Activated CD4-positive, alpha-beta memory T cell treated with anti-CD3 and anti-CD28 coated beads, Interleukin-2, amount 10 ng/mL, durations not matched to agents 7 days and 5 days (primary cell): ENCODE data around the gene ZDHHC16. TPM values are rescaled to one million over a fixed set of nuclear protein-coding genes. Genes with fewer than 3 reads are reported as not detected.
"Not testable (repeated sequence)": the region's sequence is repeated elsewhere in the genome, so short reads cannot be mapped to it uniquely, and the experiment has no call there.

ENCODE experiments used
- CTCF ChIA-PET: fragments of 350-600 bp; sonication (Branson Sonifier 250); formaldehyde crosslinking; loops from one replicate; lab custom pipeline; 2021; ENCODE audit warnings: antibody characterized with exemption, inconsistent platforms; lab: Charles Lee
- POLR2A ChIA-PET: fragments of 350-600 bp; sonication (Branson Sonifier 250); formaldehyde crosslinking; loops from one replicate; lab custom pipeline; 2021; ENCODE audit warnings: antibody characterized with exemption; lab: Charles Lee
- DNase-seq: peaks from one replicate; pipeline ENCODE4 v3.0.0-alpha.2; 2020
- H3K27ac Mint-ChIP-seq: one replicate; pipeline ENCODE4 v1.8.0; 2021; ENCODE audit warnings: mild to moderate bottlenecking, mixed read lengths
- H3K27me3 Mint-ChIP-seq: one replicate; pipeline ENCODE4 v1.8.0; 2021; ENCODE audit warnings: mixed read lengths
- H3K36me3 Mint-ChIP-seq: one replicate; pipeline ENCODE4 v1.8.0; 2021; ENCODE audit warnings: low read depth, mixed read lengths
- H3K4me1 Mint-ChIP-seq: one replicate; pipeline ENCODE4 v1.8.0; 2021; ENCODE audit warnings: mixed read lengths
- H3K4me3 Mint-ChIP-seq: one replicate; pipeline ENCODE4 v1.8.0; 2021; ENCODE audit warnings: mild to moderate bottlenecking, mixed read lengths
- H3K9me3 Mint-ChIP-seq: one replicate; pipeline ENCODE4 v1.8.0; 2021; ENCODE audit warnings: mixed read lengths
- total RNA-seq, 2 experiments: library from RNA; stranded (reverse); gene quantifications; one replicate each; pipeline ENCODE4 v1.2.3, GENCODE V29; 2021

The ZDHHC16 gene
- 10 to 100 TPM; 33.9 to 35.7 TPM for total RNA-seq

- Mint-ChIP-seq H3K4me1 (peaks cover 55% of the 10 kb centered on the region), H3K27ac (peak within 1 kb of the TSS; percentile 85), H3K4me3 (peak within 1 kb of the TSS; percentile 89), H3K27me3 (no peaks in the 10 kb centered on the region), H3K9me3 (no peaks in the 10 kb centered on the region), H3K36me3 (peaks cover 24% of the 10 kb centered on the region)
- ChIA-PET POLR2A (interaction anchor here (1.3 to 3.5 kb wide), 6 partner anchors 18 to 45 kb away, joined by 5 to 18 read pairs (median 7); partner anchors contain the start of gene RRP12), CTCF (interaction anchor here (1.1 to 2.5 kb wide), 4 partner anchors 12 to 45 kb away, joined by 3 to 9 read pairs (median 4); partner anchors contain the start of gene RRP12)
- DNase-seq, result peak; percentile 93
Measured at GRCh38 chr10:97445722-97446639, at the start of gene ZDHHC16, which contains the start of gene EXOSC1. TSS of gene ZDHHC16 (plus strand) at chr10:97446175. CDS start at chr10:97451676, 5,501 bp downstream. TSS of gene EXOSC1 (minus strand) at chr10:97446006. CDS start at chr10:97445985, 21 bp downstream.

GRCh38 chr10:97399843-97400545 is 46.0 kb upstream of the ZDHHC16 start:
- no peaks in the 10 kb centered on the region for H3K9me3 Mint-ChIP-seq
- peak overlapping the region; percentile 92 for H3K27ac Mint-ChIP-seq
- peaks cover 7% of the 10 kb centered on the region for H3K36me3 Mint-ChIP-seq
- no peaks in the 10 kb centered on the region for H3K27me3 Mint-ChIP-seq
- CTCF ChIA-PET, result interaction anchor here (0.8 to 7.0 kb wide), 10 partner anchors 13 to 337 kb away, joined by 3 to 68 read pairs (median 5); partner anchors contain the start of gene ZFYVE27
- peaks cover 20% of the 10 kb centered on the region for H3K4me1 Mint-ChIP-seq
- peak overlapping the region; percentile 93 for H3K4me3 Mint-ChIP-seq
- peak; percentile 67 for DNase-seq
- POLR2A ChIA-PET, result interaction anchor here (0.7 to 3.6 kb wide), 13 partner anchors 11 to 86 kb away, joined by 3 to 30 read pairs (median 4); partner anchors contain the start of gene FRAT1

GRCh38 chr10:97400665-97401454 is 45.1 kb upstream of the ZDHHC16 start, which contains the start of gene RRP12:
TSS of gene RRP12 (minus strand) at chr10:97401340. CDS start at chr10:97401231, 109 bp downstream.
- Mint-ChIP-seq H3K27me3 (no peaks in the 10 kb centered on the region), H3K27ac (peak within 1 kb of the TSS; percentile 92), H3K36me3 (peaks cover 6% of the 10 kb centered on the region), H3K4me3 (peak within 1 kb of the TSS; percentile 93), H3K4me1 (peaks cover 20% of the 10 kb centered on the region), H3K9me3 (no peaks in the 10 kb centered on the region)
- CTCF ChIA-PET, result interaction anchor here (0.8 to 7.0 kb wide), 17 partner anchors 9 to 336 kb away, joined by 3 to 68 read pairs (median 5); partner anchors contain the start of genes UBTD1 and ZFYVE27
- DNase-seq, result peak; percentile 88
- POLR2A ChIA-PET, result interaction anchor here (0.7 to 3.6 kb wide), 26 partner anchors 8 to 122 kb away, joined by 3 to 30 read pairs (median 4); partner anchors contain the start of genes FRAT1 and UBTD1

- CTCF ChIA-PET, result interaction anchor here (0.8 to 7.0 kb wide), 16 partner anchors 10 to 335 kb away, joined by 3 to 68 read pairs (median 5); partner anchors contain the start of genes UBTD1 and ZFYVE27
- peaks cover 20% of the 10 kb centered on the region for H3K4me1 Mint-ChIP-seq
- no peaks in the 10 kb centered on the region for H3K36me3 Mint-ChIP-seq
- POLR2A ChIA-PET, result interaction anchor here (0.8 to 3.6 kb wide), 21 partner anchors 9 to 123 kb away, joined by 3 to 30 read pairs (median 4); partner anchors contain the start of genes FRAT1 and UBTD1
- DNase-seq, result no peak
- no peaks in the 10 kb centered on the region for H3K9me3 Mint-ChIP-seq
- no peaks in the 10 kb centered on the region for H3K27me3 Mint-ChIP-seq
- peak overlapping the region; percentile 93 for H3K4me3 Mint-ChIP-seq
- H3K27ac Mint-ChIP-seq, result peak overlapping the region; percentile 92
Measured at GRCh38 chr10:97401455-97401919, 44.5 kb upstream of the ZDHHC16 start.

GRCh38 chr10:97404044-97404443 is 41.9 kb upstream of the ZDHHC16 start:
- CTCF ChIA-PET, result interaction anchor here (1.5 to 7.0 kb wide), 2 partner anchors 9 to 14 kb away, joined by 4 to 68 read pairs; no protein-coding TSS in a partner anchor
- Mint-ChIP-seq H3K36me3 (no peaks in the 10 kb centered on the region), H3K27me3 (no peaks in the 10 kb centered on the region), H3K27ac (no peak overlapping the region), H3K4me1 (peaks cover 38% of the 10 kb centered on the region), H3K9me3 (no peaks in the 10 kb centered on the region), H3K4me3 (no peak overlapping the region)
- DNase-seq, result no peak
- POLR2A ChIA-PET, result interaction anchor here (0.7 kb wide), 1 partner anchor 9 kb away, joined by 4 read pairs; no protein-coding TSS in a partner anchor

- no peak overlapping the region for H3K27ac Mint-ChIP-seq
- peaks cover 25% of the 10 kb centered on the region for H3K4me1 Mint-ChIP-seq
- POLR2A ChIA-PET, result no interaction called here
- no peaks in the 10 kb centered on the region for H3K36me3 Mint-ChIP-seq
- H3K4me3 Mint-ChIP-seq, result no peak overlapping the region
- DNase-seq, result no peak
- H3K27me3 Mint-ChIP-seq, result no peaks in the 10 kb centered on the region
- H3K9me3 Mint-ChIP-seq, result no peaks in the 10 kb centered on the region
- CTCF ChIA-PET, result interaction anchor here (0.6 to 5.2 kb wide), 9 partner anchors 9 to 148 kb away, joined by 3 to 42 read pairs (median 5); partner anchors contain the start of gene PGAM1
Measured at GRCh38 chr10:97406064-97406463, 39.9 kb upstream of the ZDHHC16 start.

GRCh38 chr10:97406483-97406882 is 39.5 kb upstream of the ZDHHC16 start:
- H3K9me3 Mint-ChIP-seq, H3K4me3 Mint-ChIP-seq, H3K27ac Mint-ChIP-seq, H3K36me3 Mint-ChIP-seq, H3K27me3 Mint-ChIP-seq, DNase-seq: not testable (repeated sequence)
- ChIA-PET POLR2A (interaction anchor here (1.2 kb wide), 1 partner anchor 38 kb away, joined by 4 read pairs; no protein-coding TSS in a partner anchor), CTCF (interaction anchor here (0.7 to 5.2 kb wide), 10 partner anchors 9 to 148 kb away, joined by 3 to 42 read pairs (median 5); partner anchors contain the start of gene PGAM1)
- H3K4me1 Mint-ChIP-seq, result peaks cover 23% of the 10 kb centered on the region

- Mint-ChIP-seq H3K27me3 (no peaks in the 10 kb centered on the region), H3K4me1 (peaks cover 24% of the 10 kb centered on the region), H3K27ac (peak overlapping the region; percentile 62), H3K36me3 (no peaks in the 10 kb centered on the region), H3K4me3 (peak overlapping the region; percentile 25), H3K9me3 (no peaks in the 10 kb centered on the region)
- DNase-seq, result peak; percentile 71
- ChIA-PET POLR2A (interaction anchor here (1.0 to 2.0 kb wide), 4 partner anchors 21 to 38 kb away, joined by 3 to 10 read pairs (median 4); no protein-coding TSS in a partner anchor), CTCF (interaction anchor here (0.7 to 5.2 kb wide), 15 partner anchors 8 to 147 kb away, joined by 3 to 42 read pairs (median 5); partner anchors contain the start of gene PGAM1)
Measured at GRCh38 chr10:97407211-97407951, 38.6 kb upstream of the ZDHHC16 start.

- Mint-ChIP-seq H3K27ac (peak overlapping the region; percentile 62), H3K4me1 (peaks cover 28% of the 10 kb centered on the region), H3K27me3 (no peaks in the 10 kb centered on the region), H3K4me3 (no peak overlapping the region), H3K9me3 (no peaks in the 10 kb centered on the region), H3K36me3 (no peaks in the 10 kb centered on the region)
- CTCF ChIA-PET, result interaction anchor here (0.9 to 5.2 kb wide), 11 partner anchors 11 to 146 kb away, joined by 3 to 42 read pairs (median 6); partner anchors contain the start of gene PGAM1
- no peak for DNase-seq
- POLR2A ChIA-PET, result interaction anchor here (1.0 to 2.0 kb wide), 4 partner anchors 20 to 37 kb away, joined by 3 to 10 read pairs (median 6); partner anchors contain the start of genes EXOSC1 and ZDHHC16
Measured at GRCh38 chr10:97407952-97408248, 38.1 kb upstream of the ZDHHC16 start.

GRCh38 chr10:97408496-97408992 is 37.4 kb upstream of the ZDHHC16 start:
- Mint-ChIP-seq H3K4me1 (peaks cover 32% of the 10 kb centered on the region), H3K27ac (no peak overlapping the region), H3K27me3 (no peaks in the 10 kb centered on the region), H3K36me3 (no peaks in the 10 kb centered on the region), H3K9me3 (no peaks in the 10 kb centered on the region), H3K4me3 (no peak overlapping the region)
- DNase-seq, result no peak
- ChIA-PET POLR2A (interaction anchor here (1.2 to 2.5 kb wide), 4 partner anchors 11 to 37 kb away, joined by 3 to 21 read pairs (median 9); partner anchors contain the start of genes EXOSC1 and ZDHHC16), CTCF (interaction anchor here (0.6 to 8.4 kb wide), 12 partner anchors 6 to 146 kb away, joined by 3 to 68 read pairs (median 6); partner anchors contain the start of genes PGAM1 and RRP12)
